ENCODE results near the gene SPTLC2.
"Not testable (repeated sequence)": the region's sequence is repeated elsewhere in the genome, so short reads cannot be mapped to it uniquely, and the experiment has no call there.

Gene SPTLC2

DNA sequence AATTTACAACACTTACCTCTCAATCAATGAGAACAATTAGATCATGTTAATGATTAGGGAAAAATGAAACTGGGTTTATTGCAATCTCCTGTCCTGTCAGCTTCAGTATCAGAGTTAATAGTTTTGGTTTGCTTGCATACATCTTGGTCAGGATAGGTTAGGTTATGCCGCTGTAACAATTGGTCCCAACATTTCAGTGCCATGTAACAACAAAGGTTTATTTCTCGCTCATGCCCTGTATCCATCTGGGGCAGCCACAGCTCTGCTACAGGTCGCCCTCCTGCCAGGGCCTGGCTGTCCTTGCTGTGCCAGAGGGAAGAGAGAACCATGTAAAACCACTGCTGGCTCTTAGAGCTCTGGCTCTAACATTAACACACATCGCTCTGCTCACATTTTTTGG is 30.5 kb upstream of the SPTLC2 start:
- Histone ChIP-seq H3K4me3 (ENCODE audit: insufficient read depth, low read depth, low read length) (no peak overlapping the region), H3K27ac (ENCODE audit: insufficient read depth, low read depth, low read length, poor library complexity, severe bottlenecking) (no peak overlapping the region), H3K4me1 (ENCODE audit: control insufficient read depth, insufficient read depth, low read length) (no peaks in the 10 kb centered on the region), H3K36me3 (ENCODE audit: control insufficient read depth, insufficient read depth, low read length) (no peaks in the 10 kb centered on the region), H3K27me3 (ENCODE audit: control insufficient read depth, insufficient read depth, low read length, poor library complexity, severe bottlenecking) (no peaks in the 10 kb centered on the region), H3K9me3 (ENCODE audit: control insufficient read depth, low read length) (no peaks in the 10 kb centered on the region)
- WGBS, 2 experiments, result 92 to 96% methylated on average over 4 of the region's 4 CpGs

GRCh38 chr14:77645520-77646230 is 29.2 kb upstream of the SPTLC2 start:
- H3K36me3 ChIP-seq (ENCODE audit: control insufficient read depth, insufficient read depth, low read length), result no peaks in the 10 kb centered on the region
- no peaks in the 10 kb centered on the region for H3K27me3 ChIP-seq (ENCODE audit: control insufficient read depth, insufficient read depth, low read length, poor library complexity, severe bottlenecking)
- H3K27ac ChIP-seq (ENCODE audit: insufficient read depth, low read depth, low read length, poor library complexity, severe bottlenecking), result no peak overlapping the region
- no peaks in the 10 kb centered on the region for H3K9me3 ChIP-seq (ENCODE audit: control insufficient read depth, low read length)
- H3K4me1 ChIP-seq (ENCODE audit: control insufficient read depth, insufficient read depth, low read length), result no peaks in the 10 kb centered on the region
- 89 to 94% methylated on average over 14 to 15 of the region's 15 CpGs for WGBS, 2 experiments
- no peak overlapping the region for H3K4me3 ChIP-seq (ENCODE audit: insufficient read depth, low read depth, low read length)

DNA sequence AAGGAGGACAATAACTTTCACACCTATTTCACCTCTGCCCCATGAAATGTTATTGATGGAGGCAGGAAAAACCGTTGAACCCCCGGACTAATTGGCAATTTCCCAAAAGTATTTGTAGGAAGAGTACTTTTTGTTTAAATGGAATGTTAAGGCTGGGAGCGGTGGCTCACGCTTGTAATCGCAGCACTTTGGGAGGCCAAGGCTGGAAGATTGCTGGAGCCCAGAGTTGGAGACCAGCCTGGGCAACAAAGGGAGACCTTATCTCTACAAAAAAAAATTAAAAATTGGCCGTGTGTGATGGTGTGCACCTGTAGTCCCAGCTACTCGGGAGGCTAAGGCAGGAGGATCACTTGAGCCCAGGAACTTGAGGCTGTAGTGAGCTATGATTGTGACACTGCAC is 26.0 kb upstream of the SPTLC2 start:
- Histone ChIP-seq H3K36me3 (ENCODE audit: control insufficient read depth, insufficient read depth, low read length) (no peaks in the 10 kb centered on the region), H3K27ac (ENCODE audit: insufficient read depth, low read depth, low read length, poor library complexity, severe bottlenecking) (no peak overlapping the region), H3K4me3 (ENCODE audit: insufficient read depth, low read depth, low read length) (no peak overlapping the region), H3K9me3 (ENCODE audit: control insufficient read depth, low read length) (no peaks in the 10 kb centered on the region), H3K4me1 (ENCODE audit: control insufficient read depth, insufficient read depth, low read length) (no peaks in the 10 kb centered on the region), H3K27me3 (ENCODE audit: control insufficient read depth, insufficient read depth, low read length, poor library complexity, severe bottlenecking) (no peaks in the 10 kb centered on the region)
- WGBS, 2 experiments, result 95% methylated on average over 7 of the region's 7 CpGs

GRCh38 chr14:77641534-77642341 is 25.3 kb upstream of the SPTLC2 start:
- no peaks in the 10 kb centered on the region for H3K9me3 ChIP-seq (ENCODE audit: control insufficient read depth, low read length)
- no peak overlapping the region for H3K4me3 ChIP-seq (ENCODE audit: insufficient read depth, low read depth, low read length)
- 94 to 95% methylated on average over 47 of the region's 47 CpGs for WGBS, 2 experiments
- H3K36me3 ChIP-seq (ENCODE audit: control insufficient read depth, insufficient read depth, low read length), result no peaks in the 10 kb centered on the region
- no peaks in the 10 kb centered on the region for H3K27me3 ChIP-seq (ENCODE audit: control insufficient read depth, insufficient read depth, low read length, poor library complexity, severe bottlenecking)
- no peak overlapping the region for H3K27ac ChIP-seq (ENCODE audit: insufficient read depth, low read depth, low read length, poor library complexity, severe bottlenecking)
- H3K4me1 ChIP-seq (ENCODE audit: control insufficient read depth, insufficient read depth, low read length), result no peaks in the 10 kb centered on the region

DNA sequence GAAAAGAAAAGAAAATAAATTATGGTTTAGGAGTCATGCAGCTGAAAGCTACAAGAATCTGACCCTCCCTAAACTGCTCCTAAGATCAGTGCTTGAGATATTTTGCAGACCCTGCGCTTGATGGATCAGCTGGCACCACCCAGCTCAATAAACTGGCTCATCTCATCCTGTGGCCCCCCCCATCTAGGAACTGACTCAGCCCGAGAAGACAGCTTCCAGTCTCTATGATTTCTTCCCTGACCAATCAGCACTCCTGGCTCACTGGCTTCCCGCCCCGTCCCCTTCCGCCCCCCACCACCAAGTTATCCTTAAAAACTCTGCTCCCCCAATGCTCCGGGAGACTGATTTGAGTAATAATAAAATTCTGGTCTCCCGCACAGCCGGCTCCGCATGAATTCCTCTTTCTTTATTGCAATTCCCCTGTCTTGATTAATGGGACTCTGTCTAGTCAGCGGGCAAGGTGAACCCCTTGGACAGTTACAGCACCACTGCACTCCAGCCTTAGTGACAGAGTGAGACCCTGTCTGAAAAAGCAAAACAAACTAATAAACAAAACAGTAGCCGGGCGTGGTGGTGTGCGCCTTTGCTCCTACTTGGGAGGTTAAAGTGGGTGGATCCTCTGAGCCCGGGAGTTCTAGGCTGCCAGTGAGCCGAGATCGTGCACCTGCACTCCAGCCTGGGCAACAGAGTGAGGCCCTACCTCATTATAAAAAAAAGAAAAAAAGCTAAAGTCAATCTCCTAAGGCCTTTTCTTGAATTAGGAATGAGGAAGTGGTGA is 24.5 kb upstream of the SPTLC2 start:
- H3K4me3 ChIP-seq (ENCODE audit: insufficient read depth, low read depth, low read length), result no peak overlapping the region
- H3K9me3 ChIP-seq (ENCODE audit: control insufficient read depth, low read length), result no peaks in the 10 kb centered on the region
- no peaks in the 10 kb centered on the region for H3K36me3 ChIP-seq (ENCODE audit: control insufficient read depth, insufficient read depth, low read length)
- no peaks in the 10 kb centered on the region for H3K4me1 ChIP-seq (ENCODE audit: control insufficient read depth, insufficient read depth, low read length)
- 86 to 92% methylated on average over 13 to 16 of the region's 16 CpGs for WGBS, 2 experiments
- no peak overlapping the region for H3K27ac ChIP-seq (ENCODE audit: insufficient read depth, low read depth, low read length, poor library complexity, severe bottlenecking)
- H3K27me3 ChIP-seq (ENCODE audit: control insufficient read depth, insufficient read depth, low read length, poor library complexity, severe bottlenecking), result no peaks in the 10 kb centered on the region

- no peaks in the 10 kb centered on the region for H3K9me3 ChIP-seq (ENCODE audit: control insufficient read depth, low read length)
- H3K36me3 ChIP-seq (ENCODE audit: control insufficient read depth, insufficient read depth, low read length), result no peaks in the 10 kb centered on the region
- H3K4me1 ChIP-seq (ENCODE audit: control insufficient read depth, insufficient read depth, low read length), result no peaks in the 10 kb centered on the region
- H3K27ac ChIP-seq (ENCODE audit: insufficient read depth, low read depth, low read length, poor library complexity, severe bottlenecking), result no peak overlapping the region
- 86 to 98% methylated on average over 2 of the region's 2 CpGs for WGBS, 2 experiments
- no peak overlapping the region for H3K4me3 ChIP-seq (ENCODE audit: insufficient read depth, low read depth, low read length)
- H3K27me3 ChIP-seq (ENCODE audit: control insufficient read depth, insufficient read depth, low read length, poor library complexity, severe bottlenecking), result no peaks in the 10 kb centered on the region
Measured at GRCh38 chr14:77638771-77639171, 22.3 kb upstream of the SPTLC2 start.

DNA sequence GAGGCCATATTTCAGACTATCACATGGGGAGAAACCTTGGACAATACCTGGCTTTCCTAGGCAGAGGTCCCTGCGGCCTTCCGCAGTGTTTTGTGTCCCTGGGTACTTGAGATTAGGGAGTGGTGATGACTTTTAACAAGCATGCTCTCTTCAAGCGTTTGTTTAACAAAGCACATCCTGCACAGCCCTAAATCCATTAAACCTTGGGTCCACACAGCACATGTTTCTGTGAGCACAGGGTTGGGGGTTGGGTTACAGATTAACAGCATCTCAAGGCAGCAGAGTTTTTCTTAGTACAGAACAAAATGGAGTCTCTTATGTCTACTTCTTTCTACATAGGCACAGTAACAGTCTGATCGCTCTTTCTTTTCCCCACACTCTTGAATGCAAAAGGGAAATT is 19.4 kb upstream of the SPTLC2 start:
- 86 to 90% methylated on average over 2 to 4 of the region's 4 CpGs for WGBS, 2 experiments

GRCh38 chr14:77635466-77635865 is 19.0 kb upstream of the SPTLC2 start:
- H3K4me3 ChIP-seq (ENCODE audit: insufficient read depth, low read depth, low read length); H3K36me3 ChIP-seq (ENCODE audit: control insufficient read depth, insufficient read depth, low read length); H3K27me3 ChIP-seq (ENCODE audit: control insufficient read depth, insufficient read depth, low read length, poor library complexity, severe bottlenecking); H3K4me1 ChIP-seq (ENCODE audit: control insufficient read depth, insufficient read depth, low read length); H3K9me3 ChIP-seq (ENCODE audit: control insufficient read depth, low read length); H3K27ac ChIP-seq (ENCODE audit: insufficient read depth, low read depth, low read length, poor library complexity, severe bottlenecking): not testable (repeated sequence)
- WGBS, 2 experiments, result 91 to 95% methylated on average over 7 to 8 of the region's 8 CpGs

More for the DNA sequence above, 19.4 kb upstream of the SPTLC2 start:
- H3K36me3 ChIP-seq (ENCODE audit: control insufficient read depth, insufficient read depth, low read length); H3K9me3 ChIP-seq (ENCODE audit: control insufficient read depth, low read length); H3K27ac ChIP-seq (ENCODE audit: insufficient read depth, low read depth, low read length, poor library complexity, severe bottlenecking); H3K27me3 ChIP-seq (ENCODE audit: control insufficient read depth, insufficient read depth, low read length, poor library complexity, severe bottlenecking); H3K4me3 ChIP-seq (ENCODE audit: insufficient read depth, low read depth, low read length); H3K4me1 ChIP-seq (ENCODE audit: control insufficient read depth, insufficient read depth, low read length): not testable (repeated sequence)

GRCh38 chr14:77630111-77630510 is 13.7 kb upstream of the SPTLC2 start:
- no peaks in the 10 kb centered on the region for H3K27me3 ChIP-seq (ENCODE audit: control insufficient read depth, insufficient read depth, low read length, poor library complexity, severe bottlenecking)
- no peak overlapping the region for H3K27ac ChIP-seq (ENCODE audit: insufficient read depth, low read depth, low read length, poor library complexity, severe bottlenecking)
- peaks cover 3% of the 10 kb centered on the region for H3K9me3 ChIP-seq (ENCODE audit: control insufficient read depth, low read length)
- no peak overlapping the region for H3K4me3 ChIP-seq (ENCODE audit: insufficient read depth, low read depth, low read length)
- H3K4me1 ChIP-seq (ENCODE audit: control insufficient read depth, insufficient read depth, low read length), result no peaks in the 10 kb centered on the region
- no peaks in the 10 kb centered on the region for H3K36me3 ChIP-seq (ENCODE audit: control insufficient read depth, insufficient read depth, low read length)
- WGBS, 2 experiments, result 79 to 93% methylated on average over 2 of the region's 2 CpGs

DNA sequence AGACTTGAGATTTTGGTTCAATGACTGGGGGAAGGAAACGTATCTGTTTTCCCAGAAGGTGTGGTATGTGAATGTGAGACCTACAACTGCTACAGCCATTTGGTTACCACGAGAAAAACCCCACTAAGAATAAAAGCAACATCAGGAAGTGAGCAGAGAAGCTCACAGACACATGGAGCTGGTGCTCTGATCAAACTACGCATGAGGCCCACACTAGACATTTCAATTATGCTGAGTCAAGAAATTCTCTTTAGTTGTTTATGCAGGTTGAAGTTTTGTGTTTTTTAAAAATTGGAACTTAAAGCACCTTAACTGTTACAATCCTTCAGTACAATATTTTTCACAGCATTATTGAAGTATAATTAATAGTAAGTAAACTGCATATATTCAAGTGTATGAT is 8.9 kb upstream of the SPTLC2 start:
- Histone ChIP-seq H3K9me3 (ENCODE audit: control insufficient read depth, low read length) (no peaks in the 10 kb centered on the region), H3K36me3 (ENCODE audit: control insufficient read depth, insufficient read depth, low read length) (no peaks in the 10 kb centered on the region), H3K4me1 (ENCODE audit: control insufficient read depth, insufficient read depth, low read length) (no peaks in the 10 kb centered on the region), H3K27ac (ENCODE audit: insufficient read depth, low read depth, low read length, poor library complexity, severe bottlenecking) (no peak overlapping the region), H3K27me3 (ENCODE audit: control insufficient read depth, insufficient read depth, low read length, poor library complexity, severe bottlenecking) (no peaks in the 10 kb centered on the region), H3K4me3 (ENCODE audit: insufficient read depth, low read depth, low read length) (no peak overlapping the region)
- WGBS, 2 experiments, result 83 to 87% methylated on average over 3 of the region's 3 CpGs

All from ectodermal cell (in vitro differentiated cells).